ENCODE data around the gene PON2. TPM values are rescaled to one million over a fixed set of nuclear protein-coding genes. Genes with fewer than 3 reads are reported as not detected.

Gene PON2
- total and polyA plus RNA-seq, 2 donors (not counting 1 experiment from before 2014, with no cell fraction given), result 7.5 to 8.3 TPM

DNA sequence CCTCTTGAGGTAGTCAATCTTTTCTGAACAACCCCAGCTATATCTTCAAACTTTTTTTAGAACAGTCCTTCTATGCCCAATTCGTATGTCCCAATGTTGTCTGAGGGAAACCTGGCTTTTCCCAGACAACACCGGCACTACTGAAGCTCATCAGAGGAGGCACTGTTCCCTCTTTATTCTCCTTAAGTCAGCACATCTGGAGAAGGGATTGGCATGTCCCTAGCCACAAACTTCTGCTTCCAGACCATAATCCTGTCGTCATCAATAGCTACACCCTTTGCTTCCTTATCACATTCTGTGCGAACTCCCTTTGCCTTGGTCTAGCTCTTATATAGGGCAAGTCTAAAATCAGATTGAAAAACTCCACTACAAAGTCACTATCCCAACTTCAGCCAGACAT, 61.5 kb downstream of the PON2 start:
- Histone ChIP-seq H3K27ac (ENCODE audit: low read length in 2 of 2) (no peak overlapping the region), H3K79me2 (ENCODE audit: control insufficient read depth, insufficient read depth, low read length) (no peaks in the 10 kb centered on the region), H3K9ac (ENCODE audit: low read length) (no peak overlapping the region), H3K4me3 (ENCODE audit: control extremely low read depth in 1 of 5, extremely low read depth in 1 of 5, insufficient read depth in 1 of 5, low read depth in 2 of 5, low read length in 4 of 5) (no peak overlapping the region), H3K4me2 (replicated peaks; ENCODE audit: low read depth, low read length, poor library complexity, severe bottlenecking) (no peak overlapping the region), H3K27me3 (replicated peaks in 1 of 4; ENCODE audit: control extremely low read depth in 1 of 4, control insufficient read depth in 3 of 4, insufficient read depth in 4 of 4, low read length in 3 of 4) (peaks cover 0 to 4% (median 1%) of the 10 kb centered on the region in 4 experiments), H3K4me1 (ENCODE audit: control insufficient read depth in 2 of 2, insufficient read depth in 2 of 2, low read length in 2 of 2) (no peaks in the 10 kb centered on the region), H4K20me1 (ENCODE audit: control insufficient read depth, insufficient read depth, low read length, poor library complexity, severe bottlenecking) (no peaks in the 10 kb centered on the region), H3K9me3 (ENCODE audit: control extremely low read depth in 1 of 3, control insufficient read depth in 2 of 3, insufficient read depth in 1 of 3, low read length in 2 of 3) (peaks cover 0 to 10% (median 0%) of the 10 kb centered on the region in 3 donors), H3K36me3 (replicated peaks in 1 of 2; ENCODE audit: control extremely low read depth in 1 of 2, control insufficient read depth in 1 of 2, extremely low read depth in 1 of 2, insufficient read depth in 2 of 2, low read length in 1 of 2) (no peaks in the 10 kb centered on the region), H2AFZ (ENCODE audit: insufficient read depth, low read depth, low read length, poor library complexity, severe bottlenecking) (no peak overlapping the region)
- Mint-ChIP-seq H3K27me3 (peaks cover 10% of the 10 kb centered on the region), H3K9me3 (ENCODE audit: insufficient read depth) (no peaks in the 10 kb centered on the region), H3K27ac (no peak overlapping the region), H3K4me1 (no peaks in the 10 kb centered on the region), H3K4me3 (no peak overlapping the region)
- TF ChIP-seq, protein P1, sequence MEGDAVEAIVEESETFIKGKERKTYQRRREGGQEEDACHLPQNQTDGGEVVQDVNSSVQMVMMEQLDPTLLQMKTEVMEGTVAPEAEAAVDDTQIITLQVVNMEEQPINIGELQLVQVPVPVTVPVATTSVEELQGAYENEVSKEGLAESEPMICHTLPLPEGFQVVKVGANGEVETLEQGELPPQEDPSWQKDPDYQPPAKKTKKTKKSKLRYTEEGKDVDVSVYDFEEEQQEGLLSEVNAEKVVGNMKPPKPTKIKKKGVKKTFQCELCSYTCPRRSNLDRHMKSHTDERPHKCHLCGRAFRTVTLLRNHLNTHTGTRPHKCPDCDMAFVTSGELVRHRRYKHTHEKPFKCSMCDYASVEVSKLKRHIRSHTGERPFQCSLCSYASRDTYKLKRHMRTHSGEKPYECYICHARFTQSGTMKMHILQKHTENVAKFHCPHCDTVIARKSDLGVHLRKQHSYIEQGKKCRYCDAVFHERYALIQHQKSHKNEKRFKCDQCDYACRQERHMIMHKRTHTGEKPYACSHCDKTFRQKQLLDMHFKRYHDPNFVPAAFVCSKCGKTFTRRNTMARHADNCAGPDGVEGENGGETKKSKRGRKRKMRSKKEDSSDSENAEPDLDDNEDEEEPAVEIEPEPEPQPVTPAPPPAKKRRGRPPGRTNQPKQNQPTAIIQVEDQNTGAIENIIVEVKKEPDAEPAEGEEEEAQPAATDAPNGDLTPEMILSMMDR (IDR thresholded peaks at IDR 0.05), result no peak
- no peak for TF ChIP-seq EZH2 (IDR thresholded peaks at IDR 0.05; ENCODE audit: borderline replicate concordance, insufficient read depth, low read depth, low read length, poor library complexity, severe bottlenecking)
- ChIA-PET POLR2A (no interaction called here), CTCF (no interaction called here)
- 100% methylated on average over 3 of the region's 4 CpGs for WGBS (ENCODE audit: insufficient coverage)
- DNase-seq (no peak), ATAC-seq (ENCODE audit: low read depth) (no peak)
- intact Hi-C loops (cut with micrococcal nuclease), result no loop called here

DNA sequence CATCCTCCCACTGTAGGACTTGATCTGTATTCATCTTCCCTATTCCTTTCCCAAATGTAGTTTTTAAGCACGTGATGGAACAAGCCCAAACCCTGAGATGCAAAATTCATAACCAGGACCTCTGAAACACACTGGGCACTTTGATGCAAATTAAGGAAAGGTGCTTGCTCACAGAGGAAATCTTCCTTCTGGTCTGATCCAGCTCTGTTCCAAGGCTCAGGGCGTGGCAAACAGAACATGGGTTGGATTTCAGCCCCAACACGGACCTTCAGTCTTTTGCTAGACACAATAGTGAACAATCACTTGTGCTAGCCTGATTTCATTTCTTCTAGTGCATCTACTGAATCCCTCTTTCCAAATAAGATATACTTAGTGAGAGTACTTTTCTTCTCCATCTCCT, 66.6 kb downstream of the PON2 start:
- DNase-seq, result no peak
- H3K9ac ChIP-seq (ENCODE audit: low read length), result no peak overlapping the region
- no peak overlapping the region for H3K4me3 ChIP-seq (ENCODE audit: control extremely low read depth in 1 of 5, extremely low read depth in 1 of 5, insufficient read depth in 1 of 5, low read depth in 2 of 5, low read length in 4 of 5)
- intact Hi-C loops (cut with micrococcal nuclease), result no loop called here
- H3K27ac ChIP-seq (ENCODE audit: low read length in 2 of 2), result no peak overlapping the region
- ChIA-PET POLR2A (no interaction called here), CTCF (no interaction called here)
- H2AFZ ChIP-seq (ENCODE audit: insufficient read depth, low read depth, low read length, poor library complexity, severe bottlenecking), result no peak overlapping the region
- H3K27me3 Mint-ChIP-seq, result peaks cover 14% of the 10 kb centered on the region
- H3K4me1 ChIP-seq (ENCODE audit: control insufficient read depth in 2 of 2, insufficient read depth in 2 of 2, low read length in 2 of 2), result no peaks in the 10 kb centered on the region
- no peaks in the 10 kb centered on the region for H3K4me1 Mint-ChIP-seq
- no peaks in the 10 kb centered on the region for H3K9me3 ChIP-seq (ENCODE audit: control extremely low read depth in 1 of 3, control insufficient read depth in 2 of 3, insufficient read depth in 1 of 3, low read length in 2 of 3)
- no peak overlapping the region for H3K27ac Mint-ChIP-seq
- no peak for ATAC-seq (ENCODE audit: low read depth)
- no peaks in the 10 kb centered on the region for H3K79me2 ChIP-seq (ENCODE audit: control insufficient read depth, insufficient read depth, low read length)
- peaks cover 0 to 3% (median under 1%) of the 10 kb centered on the region in 4 experiments for H3K27me3 ChIP-seq (replicated peaks in 1 of 4; ENCODE audit: control extremely low read depth in 1 of 4, control insufficient read depth in 3 of 4, insufficient read depth in 4 of 4, low read length in 3 of 4)
- H3K9me3 Mint-ChIP-seq (ENCODE audit: insufficient read depth), result no peaks in the 10 kb centered on the region
- H4K20me1 ChIP-seq (ENCODE audit: control insufficient read depth, insufficient read depth, low read length, poor library complexity, severe bottlenecking), result no peaks in the 10 kb centered on the region
- H3K4me2 ChIP-seq (replicated peaks; ENCODE audit: low read depth, low read length, poor library complexity, severe bottlenecking), result no peak overlapping the region
- no peaks in the 10 kb centered on the region for H3K36me3 ChIP-seq (replicated peaks in 1 of 2; ENCODE audit: control extremely low read depth in 1 of 2, control insufficient read depth in 1 of 2, extremely low read depth in 1 of 2, insufficient read depth in 2 of 2, low read length in 1 of 2)
- WGBS (ENCODE audit: insufficient coverage), result 100% methylated on average over 2 of the region's 3 CpGs
- TF ChIP-seq, protein P1 (IDR thresholded peaks at IDR 0.05), result no peak
- TF ChIP-seq EZH2 (IDR thresholded peaks at IDR 0.05; ENCODE audit: borderline replicate concordance, insufficient read depth, low read depth, low read length, poor library complexity, severe bottlenecking), result no peak
- H3K4me3 Mint-ChIP-seq, result no peak overlapping the region
